PC-9 (cell line): ENCODE results near the gene TPRKB. TPM values are rescaled to one million over a fixed set of nuclear protein-coding genes. Genes with fewer than 3 reads are reported as not detected.

Source experiments
- BruUV-seq: library from RNA; stranded (reverse); fragments of 400-500 nt; replicated peaks from 2 replicates; lab custom pipeline; 2021; lab: Mats Ljungman, UMichigan
- CTCF ChIA-PET: fragments of 300-600 bp; sonication (Branson Sonifier 250); formaldehyde crosslinking; loops from one replicate; lab custom pipeline; 2022; ENCODE audit warnings: antibody characterized with exemption; lab: Charles Lee
- POLR2A ChIA-PET: fragments of 300-600 bp; sonication (Branson Sonifier 250); formaldehyde crosslinking; loops from one replicate; lab custom pipeline; 2022; ENCODE audit warnings: antibody characterized with exemption; ENCODE audit not compliant: unreplicated experiment; lab: Charles Lee
- DNase-seq, 2 experiments: peaks; one replicate each; pipeline versions ENCODE4 v3.0.0 to v3.0.0-alpha.2; 2015 to 2022; ENCODE audit warnings: mixed read lengths in 1 of 2
- H2AFZ ChIP-seq: fragments of 200-600 bp; sonication (generic); 2 replicates; pipeline ENCODE4 v1.8.1; 2017; ENCODE audit warnings: antibody characterized with exemption
- H3F3A ChIP-seq: fragments of 200-600 bp; sonication (generic); 2 replicates; pipeline ENCODE4 v1.8.1; 2017; ENCODE audit warnings: antibody characterized with exemption, mild to moderate bottlenecking, low read depth; ENCODE audit not compliant: insufficient read depth
- H3K27ac ChIP-seq: fragments of 200-600 bp; sonication (generic); 2 replicates; pipeline ENCODE4 v1.6.1; 2016; ENCODE audit warnings: mixed run types
- H3K27me3 ChIP-seq: fragments of 200-600 bp; sonication (generic); 2 replicates; pipeline ENCODE4 v1.6.1; 2016; ENCODE audit warnings: low read depth, mixed run types; ENCODE audit not compliant: insufficient read depth
- H3K36me3 ChIP-seq: fragments of 200-600 bp; sonication (generic); 2 replicates; pipeline ENCODE4 v1.6.1; 2016; ENCODE audit warnings: low read depth, mixed run types
- H3K4me1 ChIP-seq: fragments of 200-600 bp; sonication (generic); replicated peaks from 2 replicates; pipeline ENCODE4 v1.6.1; 2016; ENCODE audit warnings: mixed run types; ENCODE audit not compliant: insufficient read depth
- H3K4me2 ChIP-seq: fragments of 200-600 bp; sonication (generic); 2 replicates; pipeline ENCODE4 v1.6.1; 2017; ENCODE audit warnings: mixed run types
- H3K4me3 ChIP-seq: fragments of 200-600 bp; sonication (generic); 2 replicates; pipeline ENCODE4 v1.6.1; 2016; ENCODE audit warnings: mixed run types
- H3K79me2 ChIP-seq: fragments of 200-600 bp; sonication (generic); 2 replicates; pipeline ENCODE4 v1.6.1; 2017; ENCODE audit warnings: low read depth, mixed run types
- H3K9me2 ChIP-seq: fragments of 200-600 bp; sonication (generic); 2 replicates; pipeline ENCODE4 v1.8.1; 2017; ENCODE audit warnings: mild to moderate bottlenecking; ENCODE audit not compliant: insufficient read depth
- H3K9me3 ChIP-seq: fragments of 200-600 bp; sonication (generic); 2 replicates; pipeline ENCODE4 v1.8.1; 2016; ENCODE audit warnings: low read depth; ENCODE audit not compliant: insufficient read depth
- H4K20me1 ChIP-seq: fragments of 200-600 bp; sonication (generic); 2 replicates; pipeline ENCODE4 v1.8.1; 2017; ENCODE audit not compliant: insufficient read depth
- EZH2 ChIP-seq: fragments of 200-600 bp; sonication (generic); IDR thresholded peaks from 2 replicates; pipeline ENCODE4 v1.8.0; 2017; ENCODE audit warnings: antibody characterized with exemption, low read depth
- intact Hi-C: fragments of 100-400 bp; cut with micrococcal nuclease; formaldehyde crosslinking; loops from one replicate; pipeline ENCODE4 v1.10.0; 2022; ENCODE audit not compliant: unreplicated experiment
- total RNA-seq: library from RNA; stranded (reverse); gene quantifications from 2 replicates; pipeline ENCODE4 v1.2.3, GENCODE V29; 2021
- TF ChIP-seq, protein P1 (sequence below): fragments of 200-600 bp; sonication (generic); conservative IDR thresholded peaks from 2 replicates; pipeline ENCODE4 v1.6.1; 2017; ENCODE audit warnings: mixed run types, antibody characterized with exemption, mild to moderate bottlenecking, moderate library complexity

Gene TPRKB
- total RNA-seq, 1 experiment from 2014 or later: 33.8 TPM

DNA sequence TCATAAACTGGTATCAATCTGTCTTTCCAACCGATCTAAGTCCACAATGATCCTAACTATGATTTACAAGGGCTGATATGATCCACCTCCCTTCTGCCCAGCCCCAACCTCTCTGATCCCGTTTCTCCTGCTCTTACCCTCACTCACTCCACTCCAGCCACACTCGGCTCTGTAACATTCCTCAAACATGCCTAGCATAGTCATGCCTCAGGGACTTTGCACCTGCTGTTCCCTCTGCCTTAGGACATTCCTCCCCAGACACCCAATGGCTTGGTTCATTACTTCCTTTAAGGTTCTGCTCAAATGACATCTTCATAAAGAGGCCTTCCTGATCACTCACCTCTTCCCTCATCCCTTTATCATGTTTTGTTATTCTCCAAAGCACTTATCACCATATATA, 33.6 kb upstream of the TPRKB start:
- Histone ChIP-seq H3K4me3 (no peak overlapping the region), H3K9me2 (no peaks in the 10 kb centered on the region), H3K36me3 (peaks cover 52% of the 10 kb centered on the region), H2AFZ (no peak overlapping the region), H4K20me1 (peaks cover 4% of the 10 kb centered on the region; the same call in 1 of the 2 replicates), H3K9me3 (no peaks in the 10 kb centered on the region), H3K4me2 (no peak overlapping the region), H3K4me1 (no peaks in the 10 kb centered on the region), H3K27me3 (no peaks in the 10 kb centered on the region), H3K27ac (no peak overlapping the region), H3K79me2 (no peaks in the 10 kb centered on the region), H3F3A (no peaks in the 10 kb centered on the region)
- no TSS peak for BruUV-seq
- no peak for TF ChIP-seq EZH2
- intact Hi-C loops: no loop called here
- no peak for DNase-seq
- CTCF ChIA-PET: no interaction called here
- POLR2A ChIA-PET: no interaction called here

DNA sequence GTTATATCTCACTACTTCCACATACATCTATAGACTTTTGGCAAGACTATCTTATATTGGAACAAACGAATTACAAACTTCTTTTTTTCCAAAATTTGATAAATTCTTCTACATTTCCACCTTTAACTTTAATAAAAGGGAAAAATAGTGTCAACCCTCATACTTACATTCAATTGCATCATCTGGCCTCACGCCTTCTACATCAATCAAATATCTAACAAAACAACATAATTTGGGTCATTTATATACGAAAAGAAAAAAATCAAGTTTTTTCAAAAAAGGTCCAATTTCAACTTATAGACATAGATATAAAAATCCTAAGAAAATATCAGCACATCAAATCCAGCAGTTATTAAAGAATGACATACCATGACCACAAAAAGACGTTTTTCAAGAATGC, 29.8 kb upstream of the TPRKB start:
- no peak for DNase-seq
- H2AFZ ChIP-seq: no peak overlapping the region
- peaks cover 37% of the 10 kb centered on the region for H3K36me3 ChIP-seq
- H3F3A ChIP-seq: no peaks in the 10 kb centered on the region
- intact Hi-C loops: no loop called here
- no peak overlapping the region for H3K4me2 ChIP-seq
- H4K20me1 ChIP-seq: no peaks in the 10 kb centered on the region
- H3K27me3 ChIP-seq: no peaks in the 10 kb centered on the region
- H3K9me3 ChIP-seq: no peaks in the 10 kb centered on the region
- no peak overlapping the region for H3K4me3 ChIP-seq
- no peaks in the 10 kb centered on the region for H3K79me2 ChIP-seq
- BruUV-seq: no TSS peak
- POLR2A ChIA-PET: interaction anchor here (0.7 kb wide), 1 partner anchor 18 kb away, joined by 9 read pairs; no protein-coding TSS in a partner anchor
- no peak for TF ChIP-seq EZH2
- TF ChIP-seq, protein P1, sequence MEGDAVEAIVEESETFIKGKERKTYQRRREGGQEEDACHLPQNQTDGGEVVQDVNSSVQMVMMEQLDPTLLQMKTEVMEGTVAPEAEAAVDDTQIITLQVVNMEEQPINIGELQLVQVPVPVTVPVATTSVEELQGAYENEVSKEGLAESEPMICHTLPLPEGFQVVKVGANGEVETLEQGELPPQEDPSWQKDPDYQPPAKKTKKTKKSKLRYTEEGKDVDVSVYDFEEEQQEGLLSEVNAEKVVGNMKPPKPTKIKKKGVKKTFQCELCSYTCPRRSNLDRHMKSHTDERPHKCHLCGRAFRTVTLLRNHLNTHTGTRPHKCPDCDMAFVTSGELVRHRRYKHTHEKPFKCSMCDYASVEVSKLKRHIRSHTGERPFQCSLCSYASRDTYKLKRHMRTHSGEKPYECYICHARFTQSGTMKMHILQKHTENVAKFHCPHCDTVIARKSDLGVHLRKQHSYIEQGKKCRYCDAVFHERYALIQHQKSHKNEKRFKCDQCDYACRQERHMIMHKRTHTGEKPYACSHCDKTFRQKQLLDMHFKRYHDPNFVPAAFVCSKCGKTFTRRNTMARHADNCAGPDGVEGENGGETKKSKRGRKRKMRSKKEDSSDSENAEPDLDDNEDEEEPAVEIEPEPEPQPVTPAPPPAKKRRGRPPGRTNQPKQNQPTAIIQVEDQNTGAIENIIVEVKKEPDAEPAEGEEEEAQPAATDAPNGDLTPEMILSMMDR: no peak
- CTCF ChIA-PET: no interaction called here
- H3K4me1 ChIP-seq: no peaks in the 10 kb centered on the region
- H3K9me2 ChIP-seq: no peaks in the 10 kb centered on the region
- no peak overlapping the region for H3K27ac ChIP-seq

DNA sequence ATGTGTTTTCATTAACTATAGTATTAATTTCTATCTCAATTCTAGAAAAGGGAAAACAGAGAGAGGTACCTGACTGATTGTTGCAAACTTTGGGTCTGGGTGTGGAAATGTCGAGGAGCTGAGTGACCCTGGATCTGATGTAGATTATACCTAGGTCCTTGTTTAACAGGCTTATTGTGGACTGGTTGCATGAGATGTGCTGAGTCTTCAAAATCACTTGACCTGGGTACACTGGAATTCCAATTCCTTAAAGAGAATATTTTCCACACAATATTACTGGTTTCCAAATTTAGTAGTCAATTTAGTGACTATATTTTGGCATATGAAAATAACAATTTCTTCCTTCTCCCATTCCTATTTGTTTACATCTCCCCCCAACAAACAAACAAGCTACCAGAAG, 29.2 kb upstream of the TPRKB start:
- Histone ChIP-seq H3K4me2 (no peak overlapping the region), H3K4me1 (no peaks in the 10 kb centered on the region), H2AFZ (no peak overlapping the region), H3K9me3 (no peaks in the 10 kb centered on the region), H3K27ac (no peak overlapping the region), H3K79me2 (no peaks in the 10 kb centered on the region), H3K36me3 (peaks cover 37% of the 10 kb centered on the region), H3K4me3 (no peak overlapping the region), H4K20me1 (no peaks in the 10 kb centered on the region), H3F3A (no peaks in the 10 kb centered on the region), H3K27me3 (no peaks in the 10 kb centered on the region), H3K9me2 (no peaks in the 10 kb centered on the region)
- ChIA-PET POLR2A (interaction anchor here (0.7 kb wide), 1 partner anchor 18 kb away, joined by 9 read pairs; no protein-coding TSS in a partner anchor), CTCF (no interaction called here)
- no peak for DNase-seq
- BruUV-seq: no TSS peak
- intact Hi-C loops: no loop called here
- TF ChIP-seq EZH2: no peak
- TF ChIP-seq, protein P1: no peak

DNA sequence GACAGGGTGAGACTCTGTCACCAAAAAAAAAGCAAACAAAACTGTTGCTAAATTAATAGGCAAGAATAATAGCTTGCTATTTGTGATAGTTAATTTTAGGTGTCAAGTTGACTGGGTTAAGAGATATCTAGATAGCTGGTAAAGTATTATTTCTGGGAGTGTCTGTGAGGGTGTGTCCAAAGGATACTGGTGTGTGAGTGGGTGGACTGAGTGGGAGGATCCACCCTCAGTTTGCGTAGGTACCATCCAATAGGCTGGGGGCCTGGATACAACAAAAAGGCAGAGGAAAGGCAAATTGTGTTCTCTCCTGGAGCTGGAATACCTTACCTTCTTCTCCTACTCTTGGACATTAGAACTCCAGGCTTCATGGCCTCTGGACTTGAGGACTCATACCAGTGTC, 27.8 kb upstream of the TPRKB start:
- Histone ChIP-seq H4K20me1 (no peaks in the 10 kb centered on the region), H3K4me1 (no peaks in the 10 kb centered on the region), H3F3A (no peaks in the 10 kb centered on the region), H3K4me3 (no peak overlapping the region), H3K9me3 (no peaks in the 10 kb centered on the region), H3K27ac (no peak overlapping the region), H3K4me2 (no peak overlapping the region), H3K79me2 (no peaks in the 10 kb centered on the region), H3K9me2 (no peaks in the 10 kb centered on the region), H2AFZ (no peak overlapping the region), H3K36me3 (peaks cover 31% of the 10 kb centered on the region), H3K27me3 (no peaks in the 10 kb centered on the region)
- CTCF ChIA-PET: no interaction called here
- TF ChIP-seq, protein P1: no peak
- TF ChIP-seq EZH2: no peak
- POLR2A ChIA-PET: no interaction called here
- no TSS peak for BruUV-seq
- intact Hi-C loops: no loop called here
- no peak for DNase-seq
